Ovary (tissue), 9 donors: ENCODE results near the gene PRM2. TPM values are rescaled to one million over a fixed set of nuclear protein-coding genes. Genes with fewer than 3 reads are reported as not detected.
A peak's percentile ranks its signal among the peaks of the same experiment; 100 is the strongest.

Source experiments
- DNase-seq, 5 donors: peaks; one replicate each; pipeline ENCODE4 v3.0.0-alpha.2; 2019 to 2020
- H3K27ac ChIP-seq, 2 donors: fragments of 200-600 bp; one replicate each; pipeline versions ENCODE4 v1.5.1 to v1.8.0; 2019 to 2022
- H3K27me3 ChIP-seq: fragments of 200-600 bp; one replicate; pipeline ENCODE4 v1.8.0; 2022
- H3K36me3 ChIP-seq: fragments of 200-600 bp; sonication (generic); one replicate; pipeline ENCODE4 v1.5.1; 2019
- H3K4me1 ChIP-seq: one replicate; pipeline ENCODE4 v1.8.1; 2013; ENCODE audit warnings: mild to moderate bottlenecking, moderate library complexity; ENCODE audit not compliant: insufficient read depth
- H3K4me3 ChIP-seq: fragments of 200-600 bp; sonication (generic); one replicate; pipeline ENCODE4 v1.5.1; 2017
- H3K9me3 ChIP-seq, 2 donors: fragments of 200-600 bp in 1 of 2; sonication (generic) in 1 of 2; one replicate each; pipeline versions ENCODE4 v1.5.1 to v1.8.1; 2013 to 2019; ENCODE audit warnings: mild to moderate bottlenecking in 1 of 2, moderate library complexity in 1 of 2
- EP300 ChIP-seq: sonication (generic); formaldehyde crosslinking; IDR thresholded peaks from one replicate; pipeline ENCODE4 v1.6.1; 2017; ENCODE audit warnings: antibody characterized with exemption
- POLR2A ChIP-seq: fragments of 450-650 bp; IDR thresholded peaks from one replicate; pipeline ENCODE4 v1.6.1; 2017; ENCODE audit warnings: antibody characterized with exemption, mild to moderate bottlenecking, moderate library complexity
- WGBS, 3 donors: extraction: QIAGEN DNeasy Blood & Tissue Kit in 1 of 3; methylation state at CpG; one replicate each; pipeline versions ENCODE4 v1.1.5 to v1.1.7; 2013 to 2017; 5-methylcytosine and 5-hydroxymethylcytosine counted together
- intact Hi-C, 4 donors: fragments of 100-400 bp; cut with DNase I; formaldehyde crosslinking; loops; one replicate each; pipeline versions ENCODE4 v1.11.0 to v1.15.1; 2022 to 2023
- polyA plus RNA-seq, 2 donors: library from polyadenylated mRNA; stranded (reverse); fragments of 200-250 nt in 1 of 2; fragments of 350-450 nt in 1 of 2; fragmentation: Illumina TruSeq in 1 of 2; extraction: RNeasy Lipid Tissue Mini Kit (QIAGEN cat#74804) in 1 of 2; gene quantifications; one replicate each; pipeline ENCODE4 v1.2.3, GENCODE V29; 2013 to 2014
- total RNA-seq, 7 donors: library from RNA; depleted of rRNA in 2 of 7; stranded (reverse); fragments of >200 nt in 2 of 7; fragmentation: NEBNext Ultra II Directional in 3 of 7; extraction: Animal tissue kit (Norgen Biotek cat#: 25700) in 3 of 7; gene quantifications; one replicate each; pipeline versions ENCODE4 v1.1.0 to v1.2.4, GENCODE V29; 2016 to 2023
- TF ChIP-seq, protein P1 (sequence below), 3 donors: fragments of 450-650 bp in 2 of 3; fragments of 200-600 bp in 1 of 3; IDR thresholded peaks; one replicate each; pipeline versions ENCODE4 v1.5.1 to v1.8.0; 2016 to 2022; ENCODE audit warnings: antibody characterized with exemption in 3 of 3, mild to moderate bottlenecking in 1 of 3
- donor health status: DM: no; HTN: no; CAD: no; lungs with moderate emphysema.
- donor health status: DM: no; HTN: no; CAD: no.
- donor health status: Bipolar disorder and iron deficiency.
- donor health status: DM: yes; HTN: yes; CAD: no.
- donor health status: DM: no; HTN: no; CAD: no.
- donor health status: DM: yes; HTN: yes; CAD: no.

Gene PRM2
- total and polyA plus RNA-seq, 9 donors, result not detected

DNA sequence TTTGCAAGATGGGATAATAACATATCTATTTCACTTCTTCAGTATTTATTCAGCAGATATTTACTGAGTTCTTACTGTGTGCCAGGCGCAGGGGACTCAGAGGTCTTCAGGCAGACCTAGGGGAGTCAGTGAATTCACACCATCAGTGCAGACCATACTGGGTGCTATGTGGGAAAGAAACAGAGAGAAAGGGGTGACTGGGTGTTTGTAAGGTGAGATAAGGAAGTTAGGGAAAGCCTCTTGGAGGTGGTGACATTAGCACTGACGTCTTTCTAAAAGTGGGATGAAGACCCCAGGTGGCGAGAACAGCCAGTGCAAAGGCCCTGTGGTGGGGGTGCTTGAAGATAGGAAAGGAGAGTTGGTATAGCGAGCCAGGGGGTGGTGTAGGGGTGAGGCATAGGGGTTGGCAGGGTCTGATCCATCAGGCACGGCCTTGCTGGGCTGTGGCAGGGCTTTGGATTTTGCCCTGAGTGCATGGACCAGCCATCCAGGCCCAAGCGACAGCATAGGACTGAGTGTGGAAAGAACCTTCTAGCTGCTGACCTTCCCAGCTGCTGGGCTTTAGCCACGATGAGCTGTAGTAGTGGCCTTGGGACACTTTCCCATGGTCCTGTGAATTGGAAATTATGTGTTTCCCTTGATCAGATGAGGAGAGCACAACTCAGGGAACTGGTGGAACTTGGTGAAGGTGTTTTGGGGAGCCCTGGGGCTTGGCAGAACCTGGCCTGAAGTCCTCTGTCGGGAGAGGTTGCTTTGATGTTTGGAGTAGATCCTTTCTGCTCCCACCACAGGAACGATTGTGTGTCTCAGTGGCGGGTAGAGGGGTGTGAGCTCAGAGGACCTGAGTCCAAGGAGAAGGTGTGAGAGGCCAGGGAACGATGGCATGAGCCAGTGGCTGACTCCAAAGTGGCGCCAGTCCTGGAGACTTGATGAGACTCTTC lies 16.4 kb downstream of the PRM2 start:
- 77 to 85% (median 80%) methylated on average over 12 of the region's 12 CpGs for WGBS, 3 donors
- DNase-seq, result no peak
- H3K36me3 ChIP-seq, result no peaks in the 10 kb centered on the region
- TF ChIP-seq EP300 (no peak), POLR2A (no peak)
- TF ChIP-seq, protein P1, sequence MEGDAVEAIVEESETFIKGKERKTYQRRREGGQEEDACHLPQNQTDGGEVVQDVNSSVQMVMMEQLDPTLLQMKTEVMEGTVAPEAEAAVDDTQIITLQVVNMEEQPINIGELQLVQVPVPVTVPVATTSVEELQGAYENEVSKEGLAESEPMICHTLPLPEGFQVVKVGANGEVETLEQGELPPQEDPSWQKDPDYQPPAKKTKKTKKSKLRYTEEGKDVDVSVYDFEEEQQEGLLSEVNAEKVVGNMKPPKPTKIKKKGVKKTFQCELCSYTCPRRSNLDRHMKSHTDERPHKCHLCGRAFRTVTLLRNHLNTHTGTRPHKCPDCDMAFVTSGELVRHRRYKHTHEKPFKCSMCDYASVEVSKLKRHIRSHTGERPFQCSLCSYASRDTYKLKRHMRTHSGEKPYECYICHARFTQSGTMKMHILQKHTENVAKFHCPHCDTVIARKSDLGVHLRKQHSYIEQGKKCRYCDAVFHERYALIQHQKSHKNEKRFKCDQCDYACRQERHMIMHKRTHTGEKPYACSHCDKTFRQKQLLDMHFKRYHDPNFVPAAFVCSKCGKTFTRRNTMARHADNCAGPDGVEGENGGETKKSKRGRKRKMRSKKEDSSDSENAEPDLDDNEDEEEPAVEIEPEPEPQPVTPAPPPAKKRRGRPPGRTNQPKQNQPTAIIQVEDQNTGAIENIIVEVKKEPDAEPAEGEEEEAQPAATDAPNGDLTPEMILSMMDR (IDR thresholded peaks at IDR 0.05), result no peak
- no peak overlapping the region for H3K27ac ChIP-seq
- H3K4me1 ChIP-seq, result peaks cover 2% of the 10 kb centered on the region
- no peaks in the 10 kb centered on the region for H3K27me3 ChIP-seq
- intact Hi-C loops, result loop anchor here (5.0 to 10.0 kb wide), 4 partner anchors 52 to 97 kb away; partner anchors contain the start of gene RMI2 (in 2 of the 4)
- H3K4me3 ChIP-seq, result no peak overlapping the region
- no peaks in the 10 kb centered on the region for H3K9me3 ChIP-seq

DNA sequence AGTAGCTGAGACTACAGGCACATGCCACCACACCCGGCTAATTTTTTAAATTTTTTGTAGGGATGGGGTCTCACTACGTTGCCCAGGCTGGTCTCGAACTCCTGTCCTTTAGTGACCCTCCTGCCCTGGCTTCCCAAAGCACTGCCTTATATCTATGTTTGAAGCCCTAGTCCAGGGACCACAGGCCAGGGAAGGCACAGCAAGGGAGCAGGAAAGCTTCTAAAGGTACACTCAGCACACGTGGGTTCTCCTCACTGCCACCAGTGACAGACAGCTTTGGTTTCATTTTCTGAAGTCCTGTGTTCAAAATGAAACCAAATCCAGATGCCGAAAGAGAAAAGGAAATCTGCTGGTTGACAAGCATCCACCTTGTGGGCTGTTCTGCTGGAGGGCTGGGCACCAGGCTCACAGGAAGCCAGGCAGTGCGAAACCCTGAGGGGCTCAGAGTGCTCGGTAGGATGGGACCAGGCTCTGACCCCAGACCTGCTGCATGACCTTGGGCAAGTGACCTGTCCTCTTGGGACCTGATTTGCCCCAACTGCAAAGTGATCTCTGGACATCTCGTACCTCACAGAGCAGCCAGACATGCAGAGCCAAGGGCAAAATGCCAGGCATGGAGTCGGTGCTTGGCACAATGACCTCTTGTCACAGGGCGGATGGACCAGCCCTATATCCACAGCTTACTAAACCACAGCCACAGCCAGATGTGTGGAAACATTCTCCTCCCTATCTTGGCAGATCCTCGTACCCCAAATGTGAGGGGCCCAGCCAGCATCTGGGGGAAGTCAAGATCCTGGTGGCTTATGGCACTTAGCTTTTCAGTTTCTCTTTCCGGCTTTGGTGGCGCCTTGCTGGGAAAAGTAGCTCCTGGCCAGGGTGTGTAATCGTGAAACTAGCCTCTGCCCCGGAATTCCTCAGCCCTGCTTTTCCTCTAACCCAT lies 17.5 kb downstream of the PRM2 start:
- Histone ChIP-seq H3K4me1 (peaks cover 6% of the 10 kb centered on the region), H3K9me3 (no peaks in the 10 kb centered on the region), H3K27ac (no peak overlapping the region), H3K36me3 (no peaks in the 10 kb centered on the region), H3K4me3 (no peak overlapping the region), H3K27me3 (no peaks in the 10 kb centered on the region)
- no peak for TF ChIP-seq EP300
- TF ChIP-seq, protein P1 (IDR thresholded peaks at IDR 0.05), result no peak
- no peak for TF ChIP-seq POLR2A
- intact Hi-C loops, result loop anchor here (5.0 to 10.0 kb wide), 3 partner anchors 53 to 98 kb away; partner anchors contain the start of gene RMI2 (in 2 of the 4)
- 52 to 64% (median 58%) methylated on average over 15 of the region's 15 CpGs for WGBS, 3 donors
- DNase-seq, result peak in 2 of 5 donors; percentile 29 to 40

DNA sequence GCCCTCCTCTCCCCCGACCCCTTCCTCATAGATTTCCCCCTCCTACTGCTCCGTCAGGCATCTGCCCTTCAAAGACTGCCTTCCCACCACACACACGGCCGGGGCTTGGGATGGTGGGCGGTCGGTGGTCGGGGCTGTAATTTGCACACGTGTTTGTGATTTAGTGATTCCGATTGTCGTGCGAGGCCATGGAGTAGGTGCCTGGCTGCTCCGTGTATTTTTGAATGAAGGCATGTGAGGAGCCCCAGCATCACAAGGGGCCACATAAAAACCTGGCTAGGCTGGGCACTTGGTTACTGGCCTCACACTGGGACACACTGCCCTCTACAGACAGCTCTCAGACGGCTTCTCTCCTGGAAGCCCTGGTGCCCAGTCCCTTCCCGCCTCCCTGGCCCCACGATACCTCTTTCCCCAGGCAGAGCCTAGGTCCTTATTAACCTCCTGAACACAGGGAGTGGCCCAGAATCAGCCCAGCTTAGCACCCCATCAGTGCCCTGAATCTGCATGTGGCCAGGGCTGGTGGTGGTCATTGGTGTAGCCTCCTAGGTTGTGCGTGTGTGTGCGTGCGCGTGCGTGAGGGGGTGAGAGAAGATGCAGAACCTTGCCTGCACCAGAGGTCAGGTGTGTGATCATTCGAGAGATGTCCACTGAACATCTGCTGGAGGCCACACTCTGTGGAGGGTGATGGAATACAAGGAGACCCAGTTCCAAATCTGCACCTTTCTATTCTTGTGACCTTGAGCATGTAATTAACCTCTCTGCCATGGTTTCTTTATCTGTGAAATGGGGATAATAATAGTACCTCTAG lies 18.9 kb downstream of the PRM2 start:
- H3K4me1 ChIP-seq, result peaks cover 6% of the 10 kb centered on the region
- DNase-seq, result peak; percentile 74 to 82 (median 79)
- H3K36me3 ChIP-seq, result no peaks in the 10 kb centered on the region
- H3K4me3 ChIP-seq, result peak overlapping the region; percentile 87
- no peaks in the 10 kb centered on the region for H3K27me3 ChIP-seq
- TF ChIP-seq POLR2A, result no peak
- TF ChIP-seq, protein P1 (IDR thresholded peaks at IDR 0.05), result peak in 2 of 3 donors; percentile 65 to 69
- H3K9me3 ChIP-seq, result no peaks in the 10 kb centered on the region
- intact Hi-C loops, result loop anchor here (2.0 to 10.0 kb wide), 6 partner anchors 55 to 287 kb away; partner anchors contain the start of gene RMI2 (in 2 of the 4)
- WGBS, 3 donors, result 23 to 28% (median 25%) methylated on average over 21 of the region's 21 CpGs
- peak overlapping the region in 1 of 2 donors; percentile 99 for H3K27ac ChIP-seq
